Smooth muscle cell (in vitro differentiated cells): ENCODE data around the gene ADCY2. TPM values are rescaled to one million over a fixed set of nuclear protein-coding genes. Genes with fewer than 3 reads are reported as not detected.

Experiments used
- DNase-seq: peaks from one replicate; lab custom pipeline; 2025; ENCODE audit not compliant: unreplicated experiment; lab: John Stamatoyannopoulos, UW
- H2AFZ ChIP-seq: fragments of 200-600 bp; sonication (generic); 2 replicates; pipeline ENCODE4 v1.6.0; 2016; ENCODE audit warnings: antibody characterized with exemption, low read depth, mild to moderate bottlenecking
- H3F3A ChIP-seq: fragments of 200-600 bp; sonication (generic); 2 replicates; pipeline ENCODE4 v1.6.0; 2017; ENCODE audit warnings: antibody characterized with exemption, low read depth
- H3K27ac ChIP-seq: fragments of 200-600 bp; sonication (generic); 2 replicates; pipeline ENCODE4 v1.5.1; 2016; ENCODE audit warnings: low read depth, mild to moderate bottlenecking
- H3K27me3 ChIP-seq: fragments of 200-600 bp; sonication (generic); 2 replicates; pipeline ENCODE4 v1.6.1; 2016; ENCODE audit warnings: low read depth, mild to moderate bottlenecking
- H3K36me3 ChIP-seq: fragments of 200-600 bp; sonication (generic); 2 replicates; pipeline ENCODE4 v1.5.1; 2016; ENCODE audit warnings: low read depth
- H3K4me1 ChIP-seq: fragments of 200-600 bp; sonication (generic); 2 replicates; pipeline ENCODE4 v1.5.1; 2016; ENCODE audit warnings: low read depth
- H3K4me2 ChIP-seq: fragments of 200-600 bp; sonication (generic); 2 replicates; pipeline ENCODE4 v1.6.0; 2016; ENCODE audit warnings: mild to moderate bottlenecking
- H3K4me3 ChIP-seq: fragments of 200-600 bp; sonication (generic); 2 replicates; pipeline ENCODE4 v1.5.1; 2016; ENCODE audit warnings: mild to moderate bottlenecking
- H3K79me2 ChIP-seq: fragments of 200-600 bp; sonication (generic); 2 replicates; pipeline ENCODE4 v1.6.0; 2016; ENCODE audit warnings: low read depth, mild to moderate bottlenecking
- H3K9ac ChIP-seq: fragments of 200-600 bp; sonication (generic); 2 replicates; pipeline ENCODE4 v1.6.0; 2016; ENCODE audit warnings: low read depth
- H3K9me3 ChIP-seq: fragments of 200-600 bp; sonication (generic); replicated peaks from 2 replicates; pipeline ENCODE4 v1.5.1; 2016; ENCODE audit warnings: low read depth
- H4K20me1 ChIP-seq: fragments of 200-600 bp; sonication (generic); 2 replicates; pipeline ENCODE4 v1.6.0; 2016; ENCODE audit warnings: low read depth
- CTCF ChIP-seq: fragments of 200-600 bp; sonication (generic); IDR thresholded peaks from 2 replicates; pipeline ENCODE4 v1.5.1; 2017; ENCODE audit warnings: borderline replicate concordance, mild to moderate bottlenecking, antibody characterized with exemption; ENCODE audit not compliant: insufficient read depth, poor library complexity, severe bottlenecking
- WGBS: methylation state at CpG from one replicate; pipeline ENCODE4 v1.1.7; 2016; ENCODE audit warnings: low lambda C conversion rate; 5-methylcytosine and 5-hydroxymethylcytosine counted together
- polyA plus RNA-seq: library from polyadenylated mRNA; unstranded; fragments of >200 nt; fragmentation: Nextera tagmentation; extraction: Ambion mirVana; gene quantifications from 2 replicates; pipeline ENCODE4 v1.2.1, GENCODE V29; 2016
- total RNA-seq: library from RNA; depleted of rRNA; stranded (reverse); fragments of >200 nt; gene quantifications from 2 replicates; pipeline ENCODE4 v1.2.3, GENCODE V29; 2014

ADCY2 gene
- total and polyA plus RNA-seq, 2 experiments from 2014 or later, result 2.8 to 8.0 TPM

GRCh38 chr5:7361593-7361992, 34.3 kb upstream of the ADCY2 start:
- no peak for DNase-seq
- WGBS, result 87% methylated on average over 5 of the region's 5 CpGs
- Histone ChIP-seq H4K20me1 (no peaks in the 10 kb centered on the region), H3K9ac (no peak overlapping the region), H3K4me1 (no peaks in the 10 kb centered on the region), H3K9me3 (no peaks in the 10 kb centered on the region), H3K27me3 (no peaks in the 10 kb centered on the region), H3K4me3 (no peak overlapping the region), H2AFZ (no peak overlapping the region), H3F3A (no peaks in the 10 kb centered on the region), H3K27ac (no peak overlapping the region), H3K79me2 (no peaks in the 10 kb centered on the region), H3K4me2 (no peak overlapping the region), H3K36me3 (no peaks in the 10 kb centered on the region)
- no peak for TF ChIP-seq CTCF

GRCh38 chr5:7363067-7363677, 32.8 kb upstream of the ADCY2 start:
- 75% methylated on average over 2 of the region's 2 CpGs for WGBS
- Histone ChIP-seq H3K4me2 (no peak overlapping the region), H3K27me3 (no peaks in the 10 kb centered on the region), H3K4me3 (no peak overlapping the region), H4K20me1 (no peaks in the 10 kb centered on the region), H3K9ac (no peak overlapping the region), H3K79me2 (no peaks in the 10 kb centered on the region), H3K9me3 (no peaks in the 10 kb centered on the region), H2AFZ (no peak overlapping the region), H3K27ac (no peak overlapping the region), H3K36me3 (no peaks in the 10 kb centered on the region), H3K4me1 (no peaks in the 10 kb centered on the region), H3F3A (no peaks in the 10 kb centered on the region)
- no peak for TF ChIP-seq CTCF
- DNase-seq, result no peak

- Histone ChIP-seq H3K9me3 (no peaks in the 10 kb centered on the region), H3K9ac (no peak overlapping the region), H3K36me3 (no peaks in the 10 kb centered on the region), H3K79me2 (no peaks in the 10 kb centered on the region), H3F3A (no peaks in the 10 kb centered on the region), H4K20me1 (no peaks in the 10 kb centered on the region), H3K4me3 (no peak overlapping the region), H2AFZ (no peak overlapping the region), H3K27ac (no peak overlapping the region), H3K27me3 (no peaks in the 10 kb centered on the region), H3K4me1 (no peaks in the 10 kb centered on the region), H3K4me2 (no peak overlapping the region)
- TF ChIP-seq CTCF, result no peak
- no peak for DNase-seq
- 69% methylated on average over 3 of the region's 3 CpGs for WGBS
Observed at GRCh38 chr5:7364226-7364875, 31.6 kb upstream of the ADCY2 start.

GRCh38 chr5:7367780-7368179, 28.2 kb upstream of the ADCY2 start:
- Histone ChIP-seq H2AFZ (no peak overlapping the region), H3K36me3 (no peaks in the 10 kb centered on the region), H3K4me2 (no peak overlapping the region), H3K27ac (no peak overlapping the region), H3K4me1 (no peaks in the 10 kb centered on the region), H3F3A (no peaks in the 10 kb centered on the region), H3K9ac (no peak overlapping the region), H4K20me1 (no peaks in the 10 kb centered on the region), H3K4me3 (no peak overlapping the region), H3K27me3 (no peaks in the 10 kb centered on the region), H3K9me3 (no peaks in the 10 kb centered on the region), H3K79me2 (no peaks in the 10 kb centered on the region)
- no peak for DNase-seq
- TF ChIP-seq CTCF, result no peak
- WGBS, result 86% methylated on average over 4 of the region's 4 CpGs
